B cell (primary cell): ENCODE results near the gene ADM5. TPM values are rescaled to one million over a fixed set of nuclear protein-coding genes. Genes with fewer than 3 reads are reported as not detected.

Experiments
- ATAC-seq: fragments of 200-7000 bp; cut with Tn5 transposase; one replicate; pipeline ENCODE4 v1.10.0; 2021; ENCODE audit warnings: low read depth, mild to moderate bottlenecking, moderate number of reproducible peaks, moderate library complexity
- CTCF ChIA-PET: fragments of 350-600 bp; sonication (Branson Sonifier 250); formaldehyde crosslinking; loops from one replicate; lab custom pipeline; 2021; ENCODE audit warnings: antibody characterized with exemption, inconsistent platforms; lab: Charles Lee
- POLR2A ChIA-PET: fragments of 350-600 bp; sonication (Branson Sonifier 250); formaldehyde crosslinking; loops from one replicate; lab custom pipeline; 2021; ENCODE audit warnings: antibody characterized with exemption; lab: Charles Lee
- DNase-seq: peaks from one replicate; pipeline ENCODE4 v3.0.0; 2013
- H2AFZ ChIP-seq: 2 replicates; pipeline ENCODE4 v1.6.1; 2012; ENCODE audit warnings: mild to moderate bottlenecking, low read depth, low read length; ENCODE audit not compliant: insufficient read depth, poor library complexity, severe bottlenecking
- H3K27ac ChIP-seq, 2 donors: 1 replicate in 1 of 2; 2 replicates in 1 of 2; pipeline ENCODE4 v1.5.1; 2012 to 2013; ENCODE audit warnings: low read length in 2 of 2, mild to moderate bottlenecking in 2 of 2, moderate library complexity in 1 of 2
- H3K27me3 ChIP-seq, 4 experiments: fragments of 200-600 bp in 1 of 4; sonication (generic) in 1 of 4; replicated peaks in 1 of 4; 1 replicate in 2 of 4; 2 replicates in 2 of 4; pipeline versions ENCODE4 v1.6.1 to v1.7.0; 2013 to 2016; ENCODE audit warnings: low read length in 3 of 4, mild to moderate bottlenecking in 2 of 4, mixed read lengths in 1 of 4, moderate library complexity in 1 of 4; ENCODE audit not compliant: insufficient read depth in 4 of 4, control insufficient read depth in 3 of 4; ENCODE audit errors: control extremely low read depth in 1 of 4
- H3K36me3 ChIP-seq, 2 experiments: replicated peaks in 1 of 2; 1 replicate in 1 of 2; 2 replicates in 1 of 2; pipeline versions ENCODE4 v1.6.1 to v1.7.1; 2013; ENCODE audit warnings: low read length in 1 of 2; ENCODE audit not compliant: insufficient read depth in 2 of 2, control insufficient read depth in 1 of 2; ENCODE audit errors: control extremely low read depth in 1 of 2, extremely low read depth in 1 of 2
- H3K4me1 ChIP-seq, 2 donors: fragments of 200-600 bp in 1 of 2; sonication (generic) in 1 of 2; 1 replicate in 1 of 2; 2 replicates in 1 of 2; pipeline versions ENCODE4 v1.5.1 to v1.6.1; 2013 to 2017; ENCODE audit warnings: low read length in 2 of 2; ENCODE audit not compliant: control insufficient read depth in 2 of 2, insufficient read depth in 2 of 2
- H3K4me2 ChIP-seq: replicated peaks from 2 replicates; pipeline ENCODE3; 2012; ENCODE audit warnings: mild to moderate bottlenecking, low read depth, low read length; ENCODE audit not compliant: poor library complexity, severe bottlenecking
- H3K4me3 ChIP-seq, 5 experiments: fragments of 200-600 bp in 1 of 5; sonication (generic) in 1 of 5; 1 replicate in 3 of 5; 2 replicates in 2 of 5; pipeline versions ENCODE4 v1.5.1 to v1.7.0; 2011 to 2016; ENCODE audit warnings: low read length in 4 of 5, mild to moderate bottlenecking in 4 of 5, low read depth in 2 of 5, control low read depth in 1 of 5, moderate library complexity in 1 of 5; ENCODE audit not compliant: insufficient read depth in 1 of 5; ENCODE audit errors: control extremely low read depth in 1 of 5, extremely low read depth in 1 of 5
- H3K79me2 ChIP-seq: fragments of 200-600 bp; sonication (generic); one replicate; pipeline ENCODE4 v1.6.0; 2016; ENCODE audit warnings: low read length; ENCODE audit not compliant: control insufficient read depth, insufficient read depth
- H3K9ac ChIP-seq: fragments of 200-600 bp; sonication (generic); 2 replicates; pipeline ENCODE4 v1.6.1; 2017; ENCODE audit warnings: mild to moderate bottlenecking, low read length, moderate library complexity
- H3K9me3 ChIP-seq, 3 donors: one replicate each; pipeline versions ENCODE4 v1.6.1 to v1.7.1; 2013; ENCODE audit warnings: low read length in 2 of 3; ENCODE audit not compliant: control insufficient read depth in 2 of 3, insufficient read depth in 1 of 3; ENCODE audit errors: control extremely low read depth in 1 of 3
- H4K20me1 ChIP-seq: 2 replicates; pipeline ENCODE4 v1.6.0; 2012; ENCODE audit warnings: mild to moderate bottlenecking, low read length; ENCODE audit not compliant: insufficient read depth, control insufficient read depth, poor library complexity, severe bottlenecking
- H3K27ac Mint-ChIP-seq: one replicate; pipeline ENCODE4 v1.8.0; 2021; ENCODE audit warnings: mixed read lengths
- H3K27me3 Mint-ChIP-seq: one replicate; pipeline ENCODE4 v1.8.0; 2021; ENCODE audit warnings: mixed read lengths
- H3K4me1 Mint-ChIP-seq: one replicate; pipeline ENCODE4 v1.8.0; 2021; ENCODE audit warnings: mixed read lengths
- H3K4me3 Mint-ChIP-seq: one replicate; pipeline ENCODE4 v1.8.0; 2021; ENCODE audit warnings: mixed read lengths
- H3K9me3 Mint-ChIP-seq: one replicate; pipeline ENCODE4 v1.8.0; 2022; ENCODE audit warnings: mixed read lengths; ENCODE audit not compliant: insufficient read depth
- EZH2 ChIP-seq: IDR thresholded peaks from 2 replicates; pipeline ENCODE4 v1.6.1; 2012; ENCODE audit warnings: borderline replicate concordance, low read depth, mild to moderate bottlenecking, moderate library complexity, low read length; ENCODE audit not compliant: insufficient read depth, poor library complexity, severe bottlenecking
- WGBS: methylation state at CpG from one replicate; pipeline ENCODE4 v1.1.5; 2013; ENCODE audit warnings: missing lambda C conversion rate; ENCODE audit not compliant: insufficient coverage; 5-methylcytosine and 5-hydroxymethylcytosine counted together
- intact Hi-C: fragments of 100-400 bp; cut with micrococcal nuclease; formaldehyde crosslinking; loops from one replicate; pipeline ENCODE4 v1.10.0; 2022
- polyA plus RNA-seq: library from polyadenylated mRNA; depleted of rRNA; stranded (reverse); fragments of >200 nt; gene quantifications from 2 replicates; pipeline ENCODE4 v1.2.3, GENCODE V29; 2012
- total RNA-seq, 2 donors: library from RNA; stranded (reverse); fragments of 120-200 nt in 1 of 2; gene quantifications; 1 replicate in 1 of 2; 2 replicates in 1 of 2; pipeline versions ENCODE4 v1.2.3 to v1.2.4, GENCODE V29; 2013 to 2022
- TF ChIP-seq, protein P1 (sequence below): fragments of 200-600 bp; IDR thresholded peaks from one replicate; pipeline ENCODE4 v1.8.0; 2022; ENCODE audit warnings: antibody characterized with exemption, mild to moderate bottlenecking

The ADM5 gene
- total and polyA plus RNA-seq, 2 donors (not counting 1 experiment from before 2014, with no cell fraction given): 5.6 to 8.4 TPM

DNA sequence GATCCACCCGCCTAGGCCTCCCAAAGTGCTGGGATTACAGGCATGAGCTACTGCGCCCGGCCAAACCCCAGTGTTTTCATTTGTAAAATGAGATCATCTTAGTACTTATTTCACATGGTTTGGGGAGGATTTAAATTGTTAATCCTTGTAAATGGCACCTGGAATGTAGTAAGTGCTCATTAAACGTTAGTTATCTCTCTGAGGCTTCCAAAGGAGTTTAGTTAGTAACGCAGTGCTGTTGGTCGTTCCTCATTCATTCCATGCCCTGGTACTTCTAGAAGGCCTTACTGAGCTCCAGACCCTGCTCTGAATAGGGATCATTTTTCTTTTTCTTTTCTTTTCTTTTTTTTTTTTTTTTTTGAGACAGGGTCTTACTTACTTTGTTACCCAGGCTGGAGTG lies 6.7 kb downstream of the ADM5 start:
- Histone ChIP-seq H3K4me2 (no peak overlapping the region), H3K36me3 (no peaks in the 10 kb centered on the region), H3K4me3 (no peak overlapping the region), H3K9ac (no peak overlapping the region), H3K9me3 (no peaks in the 10 kb centered on the region), H3K4me1 (peaks cover 7 to 8% of the 10 kb centered on the region in 2 donors), H2AFZ (no peak overlapping the region), H3K27ac (no peak overlapping the region), H4K20me1 (no peaks in the 10 kb centered on the region), H3K79me2 (no peaks in the 10 kb centered on the region), H3K27me3 (peaks cover 0 to 17% (median 5%) of the 10 kb centered on the region in 4 experiments)
- Mint-ChIP-seq H3K27me3 (peaks cover 21% of the 10 kb centered on the region), H3K4me1 (peaks cover 6% of the 10 kb centered on the region), H3K9me3 (no peaks in the 10 kb centered on the region), H3K4me3 (no peak overlapping the region), H3K27ac (no peak overlapping the region)
- 100% methylated on average over 1 of the region's 6 CpGs for WGBS
- no peak for TF ChIP-seq EZH2
- TF ChIP-seq, protein P1, sequence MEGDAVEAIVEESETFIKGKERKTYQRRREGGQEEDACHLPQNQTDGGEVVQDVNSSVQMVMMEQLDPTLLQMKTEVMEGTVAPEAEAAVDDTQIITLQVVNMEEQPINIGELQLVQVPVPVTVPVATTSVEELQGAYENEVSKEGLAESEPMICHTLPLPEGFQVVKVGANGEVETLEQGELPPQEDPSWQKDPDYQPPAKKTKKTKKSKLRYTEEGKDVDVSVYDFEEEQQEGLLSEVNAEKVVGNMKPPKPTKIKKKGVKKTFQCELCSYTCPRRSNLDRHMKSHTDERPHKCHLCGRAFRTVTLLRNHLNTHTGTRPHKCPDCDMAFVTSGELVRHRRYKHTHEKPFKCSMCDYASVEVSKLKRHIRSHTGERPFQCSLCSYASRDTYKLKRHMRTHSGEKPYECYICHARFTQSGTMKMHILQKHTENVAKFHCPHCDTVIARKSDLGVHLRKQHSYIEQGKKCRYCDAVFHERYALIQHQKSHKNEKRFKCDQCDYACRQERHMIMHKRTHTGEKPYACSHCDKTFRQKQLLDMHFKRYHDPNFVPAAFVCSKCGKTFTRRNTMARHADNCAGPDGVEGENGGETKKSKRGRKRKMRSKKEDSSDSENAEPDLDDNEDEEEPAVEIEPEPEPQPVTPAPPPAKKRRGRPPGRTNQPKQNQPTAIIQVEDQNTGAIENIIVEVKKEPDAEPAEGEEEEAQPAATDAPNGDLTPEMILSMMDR: no peak
- POLR2A ChIA-PET: no interaction called here
- ATAC-seq (no peak), DNase-seq (no peak)
- intact Hi-C loops: no loop called here
- CTCF ChIA-PET: no interaction called here

GRCh38 chr19:49696865-49697264 lies 7.5 kb downstream of the ADM5 start:
- Histone ChIP-seq H3K36me3 (no peaks in the 10 kb centered on the region), H3K79me2 (no peaks in the 10 kb centered on the region), H3K9me3 (no peaks in the 10 kb centered on the region), H3K9ac (no peak overlapping the region), H3K27ac (no peak overlapping the region), H3K4me1 (peaks cover 0 to under 1% of the 10 kb centered on the region in 2 donors), H4K20me1 (no peaks in the 10 kb centered on the region), H3K4me2 (no peak overlapping the region), H3K27me3 (peaks cover 0 to 10% (median 2%) of the 10 kb centered on the region in 4 experiments), H2AFZ (no peak overlapping the region), H3K4me3 (no peak overlapping the region)
- peaks cover 15% of the 10 kb centered on the region for H3K27me3 Mint-ChIP-seq
- ATAC-seq (no peak), DNase-seq (no peak)
- no peak overlapping the region for H3K4me3 Mint-ChIP-seq
- intact Hi-C loops: no loop called here
- no peak for TF ChIP-seq EZH2
- H3K4me1 Mint-ChIP-seq: no peaks in the 10 kb centered on the region
- 91% methylated on average over 7 of the region's 7 CpGs for WGBS
- no peak overlapping the region for H3K27ac Mint-ChIP-seq
- ChIA-PET CTCF (no interaction called here), POLR2A (no interaction called here)
- H3K9me3 Mint-ChIP-seq: no peaks in the 10 kb centered on the region
